ENCODE data around the gene MCU. TPM values are rescaled to one million over a fixed set of nuclear protein-coding genes. Genes with fewer than 3 reads are reported as not detected.

Gene MCU
- total RNA-seq, 4 donors from 2014 or later = 14.1 to 18.1 (median 15.8) TPM

DNA sequence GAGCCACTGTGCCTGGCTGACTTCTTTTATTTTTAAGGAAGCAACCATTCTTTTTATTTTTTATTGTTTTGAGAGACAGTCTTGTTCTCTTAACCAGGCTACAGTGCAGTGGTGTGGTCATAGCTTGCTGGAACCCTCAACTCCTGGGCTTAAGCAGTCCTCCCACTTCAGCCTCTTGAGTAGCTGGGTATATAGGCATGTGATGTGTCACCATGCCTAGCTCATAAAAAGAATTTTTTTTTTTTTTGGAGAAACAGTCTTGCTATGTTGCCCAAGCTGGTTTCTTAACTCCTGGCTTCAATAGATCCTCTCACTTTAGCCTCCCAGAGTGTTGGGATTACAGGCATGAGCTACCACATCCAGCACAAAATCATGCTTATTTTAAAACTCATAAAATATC, 5.8 kb downstream of the MCU start:
- TF ChIP-seq, protein P1, sequence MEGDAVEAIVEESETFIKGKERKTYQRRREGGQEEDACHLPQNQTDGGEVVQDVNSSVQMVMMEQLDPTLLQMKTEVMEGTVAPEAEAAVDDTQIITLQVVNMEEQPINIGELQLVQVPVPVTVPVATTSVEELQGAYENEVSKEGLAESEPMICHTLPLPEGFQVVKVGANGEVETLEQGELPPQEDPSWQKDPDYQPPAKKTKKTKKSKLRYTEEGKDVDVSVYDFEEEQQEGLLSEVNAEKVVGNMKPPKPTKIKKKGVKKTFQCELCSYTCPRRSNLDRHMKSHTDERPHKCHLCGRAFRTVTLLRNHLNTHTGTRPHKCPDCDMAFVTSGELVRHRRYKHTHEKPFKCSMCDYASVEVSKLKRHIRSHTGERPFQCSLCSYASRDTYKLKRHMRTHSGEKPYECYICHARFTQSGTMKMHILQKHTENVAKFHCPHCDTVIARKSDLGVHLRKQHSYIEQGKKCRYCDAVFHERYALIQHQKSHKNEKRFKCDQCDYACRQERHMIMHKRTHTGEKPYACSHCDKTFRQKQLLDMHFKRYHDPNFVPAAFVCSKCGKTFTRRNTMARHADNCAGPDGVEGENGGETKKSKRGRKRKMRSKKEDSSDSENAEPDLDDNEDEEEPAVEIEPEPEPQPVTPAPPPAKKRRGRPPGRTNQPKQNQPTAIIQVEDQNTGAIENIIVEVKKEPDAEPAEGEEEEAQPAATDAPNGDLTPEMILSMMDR (IDR thresholded peaks at IDR 0.05; ENCODE audit: low read depth) = no peak

DNA sequence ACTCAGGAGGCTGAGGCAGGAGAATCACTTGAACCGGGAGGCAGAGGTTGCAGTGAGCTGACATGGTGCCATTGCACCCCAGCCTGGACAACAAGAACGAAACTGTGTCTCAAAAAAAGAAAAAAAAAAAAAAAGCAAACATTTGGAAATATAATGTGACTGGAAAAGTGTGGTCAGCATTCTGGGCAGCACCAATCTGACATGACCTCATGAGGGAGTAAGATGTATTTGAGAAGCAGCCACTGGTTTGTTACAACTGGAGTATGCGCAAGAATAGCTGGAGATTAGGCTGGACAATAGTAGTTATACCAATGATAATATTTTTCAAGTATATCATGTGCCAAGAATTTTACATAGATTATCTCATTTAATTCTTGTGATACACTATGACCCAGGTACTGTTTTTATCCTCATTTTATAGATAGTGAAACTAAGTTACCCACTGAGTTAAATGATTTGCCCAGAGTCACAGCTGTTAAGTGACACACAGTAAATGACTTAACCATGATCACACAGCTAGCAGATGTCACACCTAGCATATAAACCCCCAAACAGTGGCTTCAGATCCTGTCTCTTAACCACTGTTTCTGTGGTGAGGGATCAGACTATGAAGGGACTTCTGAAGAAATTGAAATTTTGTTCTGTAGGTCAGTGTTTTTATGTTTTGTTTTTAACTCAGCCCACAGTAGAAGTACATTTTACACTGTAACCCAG, 11.1 kb downstream of the MCU start:
- TF ChIP-seq, protein P1 (IDR thresholded peaks at IDR 0.05; ENCODE audit: low read depth) = no peak

DNA sequence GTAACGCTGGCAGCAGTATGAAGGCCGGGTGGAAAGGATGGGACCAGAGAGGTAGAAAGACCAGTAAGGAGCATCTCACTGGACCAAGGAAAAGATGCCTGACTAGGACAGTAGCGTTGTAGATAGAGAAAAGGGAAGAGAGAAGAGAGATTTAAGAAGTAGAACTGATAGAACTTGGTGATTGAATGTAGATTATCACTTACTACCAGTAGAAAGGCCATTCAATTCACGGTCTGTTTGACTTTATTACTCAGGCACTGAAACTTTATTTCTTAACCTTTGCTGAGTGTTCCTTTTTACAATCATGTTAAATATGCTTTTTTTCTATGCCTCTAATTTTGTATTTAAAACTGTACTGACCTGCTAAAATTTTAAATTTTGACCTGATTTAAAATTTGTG, 12.2 kb downstream of the MCU start:
- TF ChIP-seq, protein P1 (IDR thresholded peaks at IDR 0.05; ENCODE audit: low read depth) = no peak

DNA sequence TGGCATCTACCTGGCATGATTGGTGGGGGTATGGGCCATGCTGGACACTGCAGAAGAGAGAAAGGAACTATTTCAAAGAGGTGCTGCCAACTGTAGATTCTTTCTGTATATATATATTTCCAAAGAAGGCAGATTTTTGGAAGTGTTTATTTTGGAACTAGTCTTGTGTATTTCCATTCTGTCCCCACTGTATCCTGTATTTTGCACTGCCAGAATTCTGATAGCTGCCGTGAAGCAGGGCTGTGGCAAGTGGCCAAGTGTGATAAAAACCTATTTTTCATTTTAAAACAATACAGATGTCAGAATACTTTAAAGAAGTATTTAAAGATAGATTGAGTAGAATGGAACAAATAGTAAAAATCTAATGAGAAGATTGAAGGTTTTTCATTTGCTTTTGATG, 17.1 kb downstream of the MCU start:
- TF ChIP-seq, protein P1 (IDR thresholded peaks at IDR 0.05; ENCODE audit: low read depth) = no peak

DNA sequence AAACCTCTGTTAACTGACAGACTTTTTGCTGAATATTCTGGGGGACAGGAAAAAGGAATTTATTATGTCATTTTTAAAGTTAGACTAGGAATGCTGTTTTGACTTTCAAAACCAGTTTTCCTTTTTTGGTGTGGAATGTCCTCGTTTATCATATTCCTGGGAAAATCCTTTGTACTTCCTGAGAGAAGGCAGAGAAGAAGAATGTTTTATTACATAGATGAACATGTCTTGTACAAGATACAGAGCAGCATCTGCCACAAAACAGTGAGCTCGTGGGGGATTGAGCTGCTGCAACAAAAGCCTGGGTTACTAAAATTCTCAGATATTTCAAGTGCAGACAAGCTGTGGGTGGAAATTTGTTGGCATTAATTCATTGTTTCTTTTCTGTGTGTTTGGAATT, 20.2 kb downstream of the MCU start:
- TF ChIP-seq, protein P1 (IDR thresholded peaks at IDR 0.05; ENCODE audit: low read depth) = no peak

DNA sequence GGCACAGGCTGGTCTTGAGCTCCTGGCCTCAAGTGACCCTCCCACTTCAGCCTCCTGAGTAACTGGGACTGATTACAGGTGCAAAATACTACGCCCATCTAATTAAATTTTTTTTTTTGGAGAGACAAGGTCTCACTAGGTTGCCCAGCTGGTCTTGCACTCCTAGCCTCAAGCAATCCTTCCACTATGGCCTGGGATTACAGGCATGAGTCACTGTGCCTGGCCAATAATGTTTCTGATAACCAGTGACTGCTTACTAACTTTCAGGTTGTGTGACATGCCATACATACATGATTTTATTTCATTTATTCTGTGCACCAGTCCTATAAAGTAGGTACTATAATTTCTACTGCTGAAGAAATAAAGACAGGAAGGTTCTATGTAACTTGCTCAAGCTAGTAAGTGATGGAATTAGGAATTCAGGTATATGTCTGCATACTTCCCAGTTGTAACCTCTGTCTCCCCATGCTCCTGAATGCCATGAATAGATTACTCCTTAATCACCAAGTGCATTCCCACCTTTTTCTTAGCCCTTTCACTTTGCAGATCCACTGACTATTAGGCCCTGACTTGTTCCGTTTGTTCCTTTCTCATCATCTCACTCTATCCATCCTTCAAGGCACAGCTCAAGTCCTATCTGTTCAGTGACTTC, 28.1 kb downstream of the MCU start:
- TF ChIP-seq, protein P1 (IDR thresholded peaks at IDR 0.05; ENCODE audit: low read depth) = no peak

DNA sequence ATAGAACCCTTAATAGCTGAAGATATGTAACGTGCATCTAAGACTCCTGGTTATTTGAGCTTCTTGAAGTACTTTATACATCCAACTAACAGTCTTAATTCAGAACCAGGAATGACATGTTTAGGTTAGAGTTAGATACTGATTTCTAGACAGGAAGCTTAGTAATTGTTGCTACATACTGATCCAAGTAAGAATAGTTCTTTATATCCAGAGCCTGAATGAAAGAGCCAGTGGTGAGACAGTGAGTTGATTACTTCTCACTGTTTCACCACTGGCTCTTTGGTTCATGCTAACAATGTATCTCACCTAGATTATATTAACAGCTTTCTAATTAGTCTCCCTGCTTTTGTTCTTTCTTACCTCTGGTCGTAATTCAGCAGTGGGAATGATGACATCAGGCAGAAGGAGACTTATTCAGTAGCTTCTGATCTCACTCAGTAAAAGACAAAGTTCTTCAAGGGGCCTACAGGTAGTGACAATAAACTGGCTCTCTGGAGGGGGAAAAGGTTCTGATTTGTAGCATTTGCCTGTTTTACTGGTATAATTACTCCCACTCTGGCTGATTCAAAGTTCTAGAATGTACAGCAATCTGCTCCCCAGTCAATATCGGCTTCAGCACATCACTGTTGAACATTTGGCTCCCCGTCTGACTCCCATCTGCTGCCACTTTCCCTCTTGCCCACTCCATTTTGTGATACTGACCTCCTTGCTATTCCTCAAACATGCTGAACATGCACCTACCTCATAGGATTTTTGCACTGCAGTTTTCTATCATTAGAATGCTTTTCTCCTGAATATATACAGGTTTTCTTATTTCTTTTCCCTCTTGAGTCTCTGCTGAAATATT, 29.1 kb downstream of the MCU start:
- TF ChIP-seq, protein P1 (IDR thresholded peaks at IDR 0.05; ENCODE audit: low read depth) = no peak

Measured in subcutaneous adipose tissue (tissue), 4 donors.